ENCODE measurements around the gene RBM15.

Gene RBM15

GRCh38 chr1:110294308-110294707, 44.9 kb upstream of the RBM15 start:
- TF ChIP-seq CTCF (IDR thresholded peaks at IDR 0.05; ENCODE audit: poor library complexity, severe bottlenecking), result no peak
- DNase-seq (ENCODE audit: low spot score), result no peak
- Histone ChIP-seq H3K9me3 (ENCODE audit: severe bottlenecking) (no peaks in the 10 kb centered on the region), H3K4me1 (ENCODE audit: insufficient read depth, poor library complexity, severe bottlenecking) (peaks cover 4% of the 10 kb centered on the region), H3K27ac (ENCODE audit: poor library complexity, severe bottlenecking) (no peak overlapping the region), H3K4me3 (ENCODE audit: severe bottlenecking) (no peak overlapping the region), H3K36me3 (ENCODE audit: low read depth) (no peaks in the 10 kb centered on the region), H3K27me3 (ENCODE audit: insufficient read depth, poor library complexity, severe bottlenecking) (peaks cover 6% of the 10 kb centered on the region)
- ATAC-seq (ENCODE audit: low read depth), result no peak

GRCh38 chr1:110298991-110299390, 40.2 kb upstream of the RBM15 start:
- Histone ChIP-seq H3K36me3 (ENCODE audit: low read depth) (no peaks in the 10 kb centered on the region), H3K4me3 (ENCODE audit: severe bottlenecking) (no peak overlapping the region), H3K4me1 (ENCODE audit: insufficient read depth, poor library complexity, severe bottlenecking) (no peaks in the 10 kb centered on the region), H3K27me3 (ENCODE audit: insufficient read depth, poor library complexity, severe bottlenecking) (peaks cover 8% of the 10 kb centered on the region), H3K9me3 (ENCODE audit: severe bottlenecking) (no peaks in the 10 kb centered on the region), H3K27ac (ENCODE audit: poor library complexity, severe bottlenecking) (no peak overlapping the region)
- ATAC-seq (ENCODE audit: low read depth) (no peak), DNase-seq (ENCODE audit: low spot score) (no peak)
- TF ChIP-seq CTCF (IDR thresholded peaks at IDR 0.05; ENCODE audit: poor library complexity, severe bottlenecking), result no peak

- no peaks in the 10 kb centered on the region for H3K4me1 ChIP-seq (ENCODE audit: insufficient read depth, poor library complexity, severe bottlenecking)
- H3K9me3 ChIP-seq (ENCODE audit: severe bottlenecking), result no peaks in the 10 kb centered on the region
- TF ChIP-seq CTCF (IDR thresholded peaks at IDR 0.05; ENCODE audit: poor library complexity, severe bottlenecking), result no peak
- no peaks in the 10 kb centered on the region for H3K36me3 ChIP-seq (ENCODE audit: low read depth)
- H3K27me3 ChIP-seq (ENCODE audit: insufficient read depth, poor library complexity, severe bottlenecking), result peaks cover 8% of the 10 kb centered on the region
- DNase-seq (ENCODE audit: low spot score), result no peak
- no peak overlapping the region for H3K4me3 ChIP-seq (ENCODE audit: severe bottlenecking)
- ATAC-seq (ENCODE audit: low read depth), result no peak
- no peak overlapping the region for H3K27ac ChIP-seq (ENCODE audit: poor library complexity, severe bottlenecking)
These were observed 38.6 kb upstream of the RBM15 start for GRCh38 chr1:110300412-110301085.

GRCh38 chr1:110302836-110303235, 36.3 kb upstream of the RBM15 start:
- H3K9me3 ChIP-seq (ENCODE audit: severe bottlenecking), result no peaks in the 10 kb centered on the region
- H3K36me3 ChIP-seq (ENCODE audit: low read depth), result no peaks in the 10 kb centered on the region
- no peaks in the 10 kb centered on the region for H3K4me1 ChIP-seq (ENCODE audit: insufficient read depth, poor library complexity, severe bottlenecking)
- DNase-seq (ENCODE audit: low spot score), result no peak
- H3K4me3 ChIP-seq (ENCODE audit: severe bottlenecking), result no peak overlapping the region
- no peak for ATAC-seq (ENCODE audit: low read depth)
- no peak for TF ChIP-seq CTCF (IDR thresholded peaks at IDR 0.05; ENCODE audit: poor library complexity, severe bottlenecking)
- peaks cover 8% of the 10 kb centered on the region for H3K27me3 ChIP-seq (ENCODE audit: insufficient read depth, poor library complexity, severe bottlenecking)
- no peak overlapping the region for H3K27ac ChIP-seq (ENCODE audit: poor library complexity, severe bottlenecking)

GRCh38 chr1:110305900-110306420, 33.2 kb upstream of the RBM15 start:
- H3K27ac ChIP-seq (ENCODE audit: poor library complexity, severe bottlenecking), result no peak overlapping the region
- TF ChIP-seq CTCF (IDR thresholded peaks at IDR 0.05; ENCODE audit: poor library complexity, severe bottlenecking), result no peak
- no peaks in the 10 kb centered on the region for H3K9me3 ChIP-seq (ENCODE audit: severe bottlenecking)
- DNase-seq (ENCODE audit: low spot score) (no peak), ATAC-seq (ENCODE audit: low read depth) (no peak)
- no peaks in the 10 kb centered on the region for H3K4me1 ChIP-seq (ENCODE audit: insufficient read depth, poor library complexity, severe bottlenecking)
- no peaks in the 10 kb centered on the region for H3K36me3 ChIP-seq (ENCODE audit: low read depth)
- H3K27me3 ChIP-seq (ENCODE audit: insufficient read depth, poor library complexity, severe bottlenecking), result no peaks in the 10 kb centered on the region
- no peak overlapping the region for H3K4me3 ChIP-seq (ENCODE audit: severe bottlenecking)
